HCEC 1CT (cell line): ENCODE measurements around the gene MYO15A.

ENCODE experiments used
- DNase-seq: peaks from one replicate; pipeline ENCODE4 v3.0.0-alpha.2; 2017

MYO15A gene

GRCh38 chr17:18138065-18138749 lies 29.7 kb downstream of the MYO15A start:
- DNase-seq: no peak

GRCh38 chr17:18139092-18139491 lies 30.5 kb downstream of the MYO15A start:
- no peak for DNase-seq

- no peak for DNase-seq
These were observed 30.9 kb downstream of the MYO15A start for GRCh38 chr17:18139498-18139897.

- peak; percentile 32 for DNase-seq
These were observed 31.4 kb downstream of the MYO15A start for GRCh38 chr17:18139949-18140348.

GRCh38 chr17:18140648-18141047 lies 32.1 kb downstream of the MYO15A start:
- DNase-seq: no peak

- peak; percentile 56 for DNase-seq
These were observed 32.8 kb downstream of the MYO15A start for GRCh38 chr17:18141210-18141803.

GRCh38 chr17:18142417-18142816 lies 33.9 kb downstream of the MYO15A start:
- DNase-seq: no peak

- DNase-seq: peak; percentile 18
These were observed 34.7 kb downstream of the MYO15A start for GRCh38 chr17:18143044-18143936.

- DNase-seq: no peak
These were observed 35.7 kb downstream of the MYO15A start for GRCh38 chr17:18144261-18144660.

GRCh38 chr17:18144855-18145254 lies 36.3 kb downstream of the MYO15A start:
- DNase-seq: no peak

GRCh38 chr17:18145811-18146210 lies 37.3 kb downstream of the MYO15A start:
- DNase-seq: no peak

- no peak for DNase-seq
These were observed 37.7 kb downstream of the MYO15A start for GRCh38 chr17:18146259-18146658.

- no peak for DNase-seq
These were observed 38.4 kb downstream of the MYO15A start for GRCh38 chr17:18146980-18147379.

- DNase-seq: no peak
These were observed 40.0 kb downstream of the MYO15A start for GRCh38 chr17:18148586-18148985.

- DNase-seq: no peak
These were observed 42.7 kb downstream of the MYO15A start for GRCh38 chr17:18151290-18151689.

GRCh38 chr17:18155179-18155578 lies 46.6 kb downstream of the MYO15A start:
- no peak for DNase-seq

- peak; percentile 32 for DNase-seq
These were observed 47.8 kb downstream of the MYO15A start for GRCh38 chr17:18156171-18156975.

- no peak for DNase-seq
These were observed 48.4 kb downstream of the MYO15A start for GRCh38 chr17:18156976-18157280.

GRCh38 chr17:18157354-18157985 lies 48.9 kb downstream of the MYO15A start:
- DNase-seq: no peak

- DNase-seq: peak; percentile 82
These were observed 49.6 kb downstream of the MYO15A start for GRCh38 chr17:18158022-18158600.

GRCh38 chr17:18159551-18160120 lies 51.1 kb downstream of the MYO15A start:
- DNase-seq: peak; percentile 18
